SIG-M5 treated with dmso at 0.1 percent for 504 hours (cell line): ENCODE data around the gene SFTPA2.
"Not testable (repeated sequence)": the region's sequence is repeated elsewhere in the genome, so short reads cannot be mapped to it uniquely, and the experiment has no call there.

Experiments used
- DNase-seq: peaks from one replicate; lab custom pipeline; 2025; ENCODE audit not compliant: unreplicated experiment; lab: John Stamatoyannopoulos, UW

Gene SFTPA2

DNA sequence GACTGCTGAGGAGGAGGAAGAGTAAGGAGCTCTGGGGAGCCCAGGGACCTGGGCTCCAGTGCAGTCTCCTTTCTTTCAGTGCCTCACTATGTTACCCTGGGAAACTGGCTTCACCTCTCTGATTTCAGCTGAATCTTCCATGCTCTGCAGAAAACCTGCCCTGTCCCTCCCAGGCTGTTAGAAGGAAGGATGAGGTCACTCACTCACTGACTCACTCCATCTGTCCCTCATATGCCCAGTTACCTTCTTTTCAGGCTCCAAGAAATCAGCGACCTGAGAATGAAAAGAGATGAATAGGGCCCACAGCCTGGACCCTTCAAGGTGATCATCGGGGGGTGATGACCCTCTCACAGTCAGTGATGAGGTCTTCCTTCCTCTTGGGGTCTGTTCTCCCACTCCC is 481 bp downstream of the SFTPA2 start:
- no peak for DNase-seq

DNA sequence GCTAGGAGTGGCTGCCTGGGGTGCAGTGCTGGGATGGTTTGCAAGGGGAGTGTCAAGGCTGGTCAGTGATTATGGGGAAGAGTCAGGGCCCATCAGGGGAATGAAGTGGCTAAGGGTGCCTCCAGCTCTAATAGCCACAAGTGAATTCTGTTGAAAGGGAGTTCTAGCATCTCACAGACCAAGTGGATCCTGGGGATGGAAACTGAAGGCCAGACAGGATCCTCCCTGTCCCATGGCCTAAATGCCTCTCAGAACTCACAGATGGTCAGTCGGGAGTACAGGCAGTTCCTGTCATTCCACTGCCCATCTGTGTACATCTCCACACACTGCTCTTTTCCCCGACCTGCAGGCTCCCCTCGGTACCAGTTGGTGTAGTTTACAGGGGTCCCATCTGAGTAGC is 3.2 kb downstream of the SFTPA2 start:
- DNase-seq = not testable (repeated sequence)

DNA sequence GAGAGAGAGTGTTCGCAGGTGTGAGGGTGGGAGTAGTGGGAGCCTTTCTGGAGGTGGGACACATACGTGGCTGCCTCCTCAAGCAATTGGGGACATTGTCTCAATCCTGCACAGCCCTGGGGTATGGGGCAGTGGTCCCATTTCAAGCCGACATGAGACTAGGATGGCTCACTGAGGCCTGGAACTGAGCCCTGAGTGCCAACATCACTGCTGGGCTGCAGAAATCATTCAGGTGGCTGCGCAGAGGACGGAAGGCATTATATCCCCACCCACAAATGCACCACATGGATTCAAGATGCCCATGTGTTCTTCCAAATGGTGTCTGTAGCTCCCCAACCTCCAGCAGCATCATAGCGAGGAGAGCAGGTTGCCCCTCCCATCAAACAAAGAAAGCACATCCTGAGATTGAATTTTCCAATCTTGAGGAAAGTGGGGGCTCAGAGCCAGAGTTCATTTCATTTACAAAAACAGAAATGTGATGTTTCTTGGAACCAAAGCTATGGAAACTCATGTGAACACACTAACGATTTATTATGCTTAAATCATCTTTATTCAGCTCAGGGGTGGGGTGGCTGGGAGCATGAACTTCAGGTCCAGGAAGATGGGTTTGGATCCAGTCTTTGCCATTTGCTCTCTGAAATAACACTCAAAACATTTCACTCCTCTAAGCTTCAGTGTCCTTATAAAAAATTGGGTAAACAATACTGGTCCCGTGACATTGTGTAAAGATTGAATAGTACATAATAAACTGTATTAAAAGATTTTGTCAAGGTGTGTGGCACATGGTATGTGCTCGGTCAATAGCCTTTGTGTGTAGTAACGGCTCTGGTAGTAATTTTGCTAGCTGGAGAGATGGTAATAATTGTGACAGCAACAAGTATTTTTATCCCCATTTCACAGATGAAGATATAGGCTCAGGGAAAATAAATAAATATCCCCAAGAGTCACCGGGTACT is 4.6 kb downstream of the SFTPA2 start:
- DNase-seq = no peak

DNA sequence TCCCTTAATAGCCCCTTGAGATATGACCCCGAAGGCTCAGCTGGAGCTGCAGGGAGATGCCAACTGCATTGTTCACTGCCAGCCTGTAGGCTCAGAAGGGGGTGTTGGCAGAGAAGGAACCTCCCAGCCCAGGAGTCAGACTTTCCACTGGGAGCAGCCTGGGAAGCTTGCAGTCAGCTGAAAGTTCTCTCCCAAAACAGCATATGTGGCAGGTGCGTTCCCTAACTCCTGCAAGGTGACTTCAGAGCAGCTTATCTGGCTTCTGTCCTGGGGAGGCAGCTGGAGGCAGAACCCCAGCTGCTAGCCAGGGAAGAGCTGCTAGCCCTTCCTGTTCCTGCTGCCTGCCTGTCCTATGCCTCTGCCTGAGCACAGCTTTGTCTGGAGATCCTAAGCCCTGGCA is 8.1 kb downstream of the SFTPA2 start:
- DNase-seq = no peak

DNA sequence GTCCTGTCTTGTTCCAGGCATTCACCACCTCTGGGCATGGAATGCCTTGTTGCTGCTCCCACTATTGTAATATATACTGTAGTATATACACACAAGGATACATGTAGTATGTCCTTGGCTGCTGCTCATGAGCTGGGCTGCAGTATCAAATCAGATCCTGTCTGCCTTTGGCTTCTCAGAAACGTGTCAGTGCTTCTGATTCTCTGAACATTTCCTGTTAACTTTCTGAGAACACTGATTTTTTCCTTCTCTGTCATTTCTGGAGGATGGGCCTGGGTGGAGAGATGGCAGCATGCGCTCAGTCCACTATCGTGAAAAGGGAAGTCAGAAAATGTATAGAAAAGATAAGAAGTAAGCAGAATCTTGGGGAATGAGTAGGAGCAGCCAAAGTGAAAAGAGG is 12.2 kb downstream of the SFTPA2 start:
- no peak for DNase-seq

DNA sequence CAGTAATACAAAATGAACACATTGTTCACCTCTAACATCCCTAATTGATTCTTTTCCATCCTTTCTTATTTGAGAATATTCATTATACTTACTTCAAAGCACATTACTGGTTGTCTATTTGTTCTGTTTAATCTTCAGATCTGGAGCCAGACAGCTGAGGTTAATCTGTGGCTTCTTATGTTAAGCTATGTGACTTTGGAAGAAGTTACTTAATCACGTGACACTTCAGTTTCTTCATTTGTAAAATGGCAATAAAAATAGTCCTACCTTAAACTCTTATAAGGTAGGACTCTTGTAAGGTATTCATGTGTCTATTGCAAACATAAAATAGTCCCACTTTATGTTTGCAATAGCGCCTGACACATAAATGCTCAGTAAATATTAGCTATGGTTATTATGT is 13.1 kb downstream of the SFTPA2 start:
- DNase-seq = not testable (repeated sequence)

DNA sequence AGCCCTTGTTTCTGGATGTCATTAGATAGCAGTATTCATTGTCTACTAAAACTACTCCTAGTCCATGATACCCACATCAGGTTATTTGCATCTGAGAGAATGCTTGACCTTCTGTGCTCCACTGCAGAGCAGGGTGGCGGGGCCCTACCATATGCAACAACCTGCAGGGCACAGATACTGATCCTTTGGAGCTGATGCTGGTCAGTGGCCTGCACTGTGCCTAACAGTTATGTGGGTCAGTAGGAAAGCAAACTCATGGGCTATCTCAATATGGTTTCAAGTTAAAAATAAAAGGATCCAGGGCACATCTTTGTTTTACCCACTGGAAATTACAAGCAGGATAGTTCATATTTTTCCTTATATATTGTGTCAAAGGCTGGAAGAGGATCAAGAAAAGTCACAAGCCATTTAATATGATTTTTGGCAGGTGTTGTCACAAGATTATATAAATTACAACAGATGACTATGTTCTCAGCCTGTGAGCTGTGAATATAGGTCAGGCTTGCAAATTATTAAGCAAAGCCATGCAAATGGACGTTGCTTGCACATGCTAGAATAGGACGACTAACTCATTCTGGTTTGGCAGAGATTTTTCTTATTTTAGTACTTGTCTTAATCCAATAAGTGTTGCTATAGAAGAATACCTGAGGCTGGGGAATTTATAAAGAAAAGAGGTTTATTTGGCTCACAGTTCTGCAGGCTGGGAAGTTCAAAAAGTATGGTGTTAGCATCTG is 15.1 kb downstream of the SFTPA2 start:
- not testable (repeated sequence) for DNase-seq

DNA sequence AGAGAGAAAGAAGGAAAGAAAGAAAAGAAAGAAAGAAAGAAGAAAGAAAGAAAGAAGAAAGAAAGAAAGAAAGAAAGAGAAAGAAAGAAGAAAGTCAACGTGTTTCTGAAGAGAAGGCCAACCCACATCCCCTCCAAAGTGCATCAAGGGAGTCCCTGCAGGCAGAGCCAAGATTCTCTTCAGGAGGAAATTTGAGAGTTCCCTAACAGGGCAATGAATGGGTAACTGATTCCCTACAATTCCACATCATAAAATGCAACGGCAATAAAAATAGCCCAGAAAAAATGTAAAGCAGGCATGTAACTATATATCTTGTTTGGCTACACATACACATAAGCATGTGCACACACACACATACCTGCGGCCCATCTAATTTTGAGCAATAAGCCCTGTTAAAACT is 15.8 kb downstream of the SFTPA2 start:
- not testable (repeated sequence) for DNase-seq

DNA sequence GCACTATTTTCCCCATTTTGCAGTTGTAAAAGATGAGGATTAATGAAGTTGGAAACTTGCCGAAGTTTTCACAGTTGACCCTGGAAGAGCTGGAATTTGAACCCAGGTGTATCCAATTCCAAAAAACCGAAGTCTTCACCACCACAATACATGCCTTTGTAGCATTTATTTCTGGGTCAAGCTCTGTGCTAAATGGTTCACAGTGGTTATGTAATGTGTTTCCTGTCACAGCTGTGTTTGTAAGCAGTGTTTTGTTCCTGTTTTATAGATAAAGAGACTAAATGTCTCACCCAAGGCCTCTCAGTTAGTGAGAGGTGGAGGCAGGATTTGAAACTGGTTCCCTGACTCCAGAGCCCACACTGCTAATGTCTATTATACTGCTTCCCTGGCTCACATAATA is 17.6 kb downstream of the SFTPA2 start:
- DNase-seq = peak; percentile 8

DNA sequence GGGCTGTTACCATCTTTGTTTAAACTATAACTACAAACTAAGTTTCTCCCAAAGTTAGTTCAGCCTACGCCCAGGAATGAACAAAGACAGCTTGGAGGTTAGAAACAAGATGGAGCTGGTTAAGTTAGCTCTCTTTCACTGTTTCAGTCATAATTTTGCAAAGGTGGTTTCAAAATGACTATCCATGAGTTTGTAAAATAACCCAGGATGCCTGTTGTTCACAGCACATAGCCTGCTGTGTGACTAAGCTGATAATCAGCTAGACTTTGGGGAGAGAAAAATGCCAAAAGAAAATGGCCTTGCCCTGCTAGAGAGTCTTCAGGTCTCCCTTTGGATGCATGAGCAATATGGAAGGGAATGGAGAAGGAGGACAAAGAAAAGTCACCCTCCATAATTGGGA is 19.3 kb downstream of the SFTPA2 start:
- DNase-seq = not testable (repeated sequence)

DNA sequence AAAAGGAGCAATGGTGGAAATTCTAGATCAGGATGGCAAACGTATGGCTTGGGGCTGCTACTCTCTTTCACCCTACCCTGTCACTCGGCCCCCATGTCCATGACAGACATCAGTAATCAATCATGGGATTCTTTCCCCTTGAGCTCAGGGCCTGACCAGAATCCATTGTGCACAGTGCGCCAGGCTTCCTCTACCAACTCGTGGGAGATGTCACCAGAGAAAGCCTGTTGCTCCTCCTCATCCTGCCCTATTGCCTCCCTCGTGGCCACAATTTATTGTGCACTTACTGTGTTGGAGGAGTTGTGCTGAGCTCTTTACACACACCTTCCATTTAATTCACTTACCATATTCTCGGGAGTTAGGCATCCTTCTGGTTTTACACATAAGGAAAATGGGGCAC is 21.9 kb downstream of the SFTPA2 start:
- not testable (repeated sequence) for DNase-seq

DNA sequence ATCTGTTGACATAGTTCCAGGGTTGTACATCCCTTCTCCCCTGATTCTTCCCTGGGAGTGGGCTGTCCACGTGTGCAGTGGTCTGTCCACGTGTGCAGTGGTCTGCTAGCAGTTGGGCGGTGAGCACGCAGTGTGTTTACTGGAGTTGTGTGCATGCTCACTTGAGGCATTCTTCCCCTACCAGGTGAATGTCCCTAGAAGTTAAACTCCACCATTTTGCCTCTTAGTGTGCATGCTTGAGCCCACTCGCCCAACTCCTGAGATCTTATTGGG is 26.4 kb downstream of the SFTPA2 start:
- DNase-seq = not testable (repeated sequence)

DNA sequence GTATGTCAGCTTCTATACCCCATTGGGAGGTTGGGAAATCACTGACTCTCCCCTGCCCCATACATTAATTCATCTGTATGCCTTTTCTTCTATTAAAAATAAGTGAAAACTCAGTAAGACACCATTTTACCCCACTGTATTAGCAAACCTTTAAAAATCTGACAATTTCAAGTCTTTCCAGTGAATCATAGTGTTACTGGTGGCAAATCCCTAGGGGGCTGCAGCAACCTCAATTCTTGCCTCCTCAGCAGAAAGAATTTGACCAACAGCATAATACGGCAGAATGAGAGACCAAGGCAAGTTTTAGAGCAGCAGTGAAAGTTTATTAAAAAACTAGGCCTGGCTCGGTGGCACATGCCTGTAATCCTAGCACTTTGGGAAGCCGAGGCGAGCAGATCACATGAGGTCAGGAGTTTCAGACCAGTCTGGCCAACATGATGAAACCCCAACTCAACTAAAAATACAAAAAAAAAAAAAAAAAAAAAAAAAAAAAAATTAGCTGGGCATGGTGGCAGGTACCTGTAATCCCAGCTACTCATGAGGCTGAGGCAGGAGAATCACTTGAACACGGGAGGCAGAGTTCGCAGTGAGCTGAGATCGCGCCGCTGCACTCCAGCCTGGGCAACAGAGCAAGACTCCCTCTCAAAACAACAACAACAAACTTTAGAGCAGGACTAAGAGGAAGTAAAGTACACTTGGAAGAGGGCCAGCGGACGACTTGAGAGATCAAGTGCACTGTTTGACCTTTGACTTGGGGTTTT is 26.9 kb downstream of the SFTPA2 start:
- not testable (repeated sequence) for DNase-seq

DNA sequence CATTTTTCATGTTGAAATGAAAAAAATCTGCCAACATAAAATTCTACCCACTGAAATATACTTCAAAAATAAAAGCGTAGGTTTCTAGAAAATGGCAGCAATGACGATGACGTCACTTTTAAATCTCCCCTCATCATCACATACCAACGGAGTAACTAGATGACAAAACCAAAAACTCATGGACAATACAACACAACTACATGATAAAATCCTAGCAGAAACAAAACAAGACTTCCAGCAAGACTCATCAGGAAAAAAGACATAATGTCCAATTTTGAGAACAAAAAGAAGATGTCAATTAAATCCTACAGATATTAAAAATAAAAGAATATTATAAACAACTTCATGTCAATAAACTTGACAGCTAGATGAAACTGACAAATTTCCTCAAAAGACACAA is 31.9 kb downstream of the SFTPA2 start:
- DNase-seq = not testable (repeated sequence)

DNA sequence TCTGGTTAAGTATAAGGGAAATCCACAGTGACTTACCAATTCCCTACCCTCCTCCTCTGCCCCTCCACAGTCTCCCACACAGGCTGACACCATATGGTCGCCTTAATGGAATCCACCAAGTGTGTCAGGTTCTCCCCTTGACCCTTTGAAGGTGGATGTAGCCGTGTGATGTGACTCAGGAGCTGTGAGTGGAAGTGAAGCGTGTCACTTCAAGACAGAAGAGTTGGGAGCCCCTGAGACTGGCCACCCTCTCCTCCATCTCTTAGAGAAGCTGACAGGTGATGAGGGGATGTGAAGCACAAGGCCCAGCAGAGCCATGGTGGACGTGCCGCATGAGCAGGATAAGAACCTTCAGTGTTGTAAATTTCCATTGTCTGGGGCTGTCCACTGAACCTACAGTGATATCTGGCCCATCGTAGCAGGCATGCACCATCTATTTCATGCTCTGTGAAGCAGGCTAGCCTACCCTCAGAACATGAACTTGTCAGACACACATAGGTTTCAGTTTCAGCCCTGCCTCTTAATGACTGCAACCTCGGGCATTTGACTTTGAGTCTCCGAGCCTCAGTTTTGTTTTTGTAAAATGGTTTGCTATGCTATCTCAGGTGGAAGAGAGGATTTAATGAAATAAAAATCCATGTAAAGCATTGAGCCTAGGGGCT is 35.0 kb downstream of the SFTPA2 start:
- DNase-seq = not testable (repeated sequence)

DNA sequence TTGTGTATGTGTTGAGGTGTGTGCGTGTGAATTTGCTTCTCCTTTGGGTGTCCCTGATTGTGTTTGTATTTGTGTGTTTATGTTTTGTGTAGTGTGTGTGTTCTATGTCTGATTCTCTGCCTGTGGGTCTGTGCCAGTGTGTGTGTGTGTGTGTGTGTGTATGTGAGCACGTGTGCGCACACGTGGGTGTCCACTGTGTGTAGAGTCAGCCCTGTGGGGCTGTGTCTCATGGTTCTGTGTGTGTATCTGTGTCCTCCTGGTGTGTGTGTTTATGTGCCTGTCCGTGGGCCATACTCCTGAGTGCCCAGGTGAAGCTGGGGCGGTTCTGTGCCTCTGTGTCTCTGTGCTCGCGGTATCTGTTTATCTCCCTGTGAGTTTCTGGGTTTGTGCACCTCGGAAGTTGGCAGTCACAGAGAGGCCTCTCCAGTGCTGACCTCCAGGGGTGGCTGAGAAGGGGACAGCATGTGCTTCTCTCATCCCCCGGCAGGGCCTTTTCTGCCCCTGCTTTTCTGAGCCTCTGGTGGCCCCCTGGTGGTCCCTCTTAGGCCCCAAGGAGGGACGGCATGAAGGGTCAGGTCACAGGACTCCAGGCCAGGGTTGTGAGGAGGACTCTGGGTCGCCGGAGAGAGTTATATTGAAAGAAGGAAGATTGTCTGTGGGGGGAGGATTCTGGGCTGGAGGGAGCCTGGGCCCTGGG is 36.9 kb downstream of the SFTPA2 start:
- not testable (repeated sequence) for DNase-seq

DNA sequence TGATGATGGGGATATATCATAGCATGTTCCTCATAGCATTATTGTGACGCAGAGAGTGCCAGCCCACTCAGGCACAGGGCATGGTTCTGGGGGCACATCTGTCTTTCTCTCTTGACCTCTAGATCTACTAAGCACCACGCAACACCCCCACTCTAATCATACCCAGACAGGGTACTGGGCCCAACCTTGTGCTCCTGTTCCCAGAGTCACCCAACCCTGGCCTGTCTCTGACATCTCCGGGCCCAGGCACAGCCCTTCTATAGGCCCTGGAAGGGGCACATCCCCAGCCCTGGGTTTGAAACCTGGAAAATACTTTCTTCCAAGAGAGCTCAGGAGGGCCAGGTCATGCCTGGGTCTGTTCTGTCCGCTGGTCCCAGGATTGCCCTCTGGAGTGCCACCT is 37.7 kb downstream of the SFTPA2 start:
- DNase-seq = not testable (repeated sequence)

DNA sequence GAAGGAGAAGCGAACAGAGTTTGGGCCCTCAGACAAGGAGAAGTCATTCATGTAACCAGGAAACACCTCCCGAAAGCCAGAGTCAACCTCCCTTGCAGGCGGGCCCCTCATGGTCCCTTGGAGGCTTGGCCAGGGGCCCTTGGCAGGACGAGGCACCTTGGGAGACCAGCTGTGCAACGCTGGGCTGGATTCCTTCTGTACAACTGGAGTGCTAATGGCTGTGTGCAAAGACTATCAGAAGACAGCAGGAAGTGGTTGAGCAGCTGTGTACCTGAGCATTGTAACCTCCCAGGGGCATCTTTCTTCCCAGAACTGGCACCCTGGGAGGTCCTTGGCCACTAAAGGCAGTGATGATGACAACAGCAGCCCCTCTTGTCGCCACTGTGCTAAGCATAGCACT is 38.5 kb downstream of the SFTPA2 start:
- DNase-seq = not testable (repeated sequence)

DNA sequence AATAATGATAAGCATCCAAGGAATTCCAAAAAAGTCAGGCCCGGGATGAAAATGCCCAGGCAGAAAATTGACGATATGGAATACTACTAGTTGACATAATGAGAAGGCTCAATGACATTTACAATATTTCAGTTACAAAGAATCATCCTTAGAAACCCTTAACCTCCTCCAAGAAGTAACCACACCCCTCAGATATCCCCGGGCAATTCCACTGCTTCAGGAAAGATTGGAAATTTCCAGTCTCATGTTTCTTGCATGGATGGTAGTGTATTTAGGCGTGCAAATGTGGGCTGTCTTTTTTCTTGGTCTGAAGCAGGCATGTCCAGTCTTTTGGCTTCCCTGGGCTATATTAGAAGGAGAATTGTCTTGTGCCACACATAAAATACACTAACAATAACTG is 42.6 kb downstream of the SFTPA2 start:
- DNase-seq = not testable (repeated sequence)

DNA sequence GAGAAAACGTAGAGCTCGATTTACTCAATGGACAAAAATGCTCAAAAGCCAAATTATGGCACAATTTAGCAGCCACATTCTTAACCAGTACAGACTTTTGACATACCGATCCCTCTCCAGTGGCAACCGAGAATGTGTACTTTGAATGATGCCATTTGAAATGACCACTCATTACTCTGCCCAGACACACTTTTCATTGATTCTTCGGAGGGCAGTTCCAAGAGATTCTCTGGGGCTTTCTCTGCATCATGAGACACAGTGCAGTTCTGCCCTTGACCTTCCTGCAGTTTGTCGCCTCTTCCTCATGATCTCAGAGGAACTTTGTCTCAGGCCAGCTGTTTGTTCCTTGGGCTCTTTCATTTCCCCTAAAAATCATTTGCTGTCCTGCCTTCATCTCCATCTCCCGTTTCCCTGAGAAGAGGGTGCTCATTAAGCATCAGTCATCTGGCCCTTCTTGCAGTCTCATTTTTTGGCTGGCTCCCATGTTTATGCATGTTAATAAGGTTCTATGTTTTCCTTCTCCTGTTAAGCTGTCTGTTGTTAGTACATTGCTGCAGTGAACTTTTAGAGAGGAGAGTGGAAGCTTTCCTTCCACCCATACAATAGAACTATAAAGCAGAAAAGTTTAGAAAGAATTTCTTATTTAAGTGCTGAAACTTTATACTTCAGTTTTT is 43.5 kb downstream of the SFTPA2 start:
- DNase-seq = not testable (repeated sequence)
